HL-60 (cell line): ENCODE data around the gene CHADL.

Experiments used
- GABPA ChIP-seq: IDR thresholded peaks from 2 replicates; pipeline ENCODE4 v1.6.1; 2012; ENCODE audit warnings: low read depth
- TF ChIP-seq, protein P1 (sequence below): IDR thresholded peaks from one replicate; pipeline ENCODE4 v1.5.1; 2011; ENCODE audit warnings: low read length, control low read depth, inconsistent platforms; ENCODE audit not compliant: insufficient read depth

DNA sequence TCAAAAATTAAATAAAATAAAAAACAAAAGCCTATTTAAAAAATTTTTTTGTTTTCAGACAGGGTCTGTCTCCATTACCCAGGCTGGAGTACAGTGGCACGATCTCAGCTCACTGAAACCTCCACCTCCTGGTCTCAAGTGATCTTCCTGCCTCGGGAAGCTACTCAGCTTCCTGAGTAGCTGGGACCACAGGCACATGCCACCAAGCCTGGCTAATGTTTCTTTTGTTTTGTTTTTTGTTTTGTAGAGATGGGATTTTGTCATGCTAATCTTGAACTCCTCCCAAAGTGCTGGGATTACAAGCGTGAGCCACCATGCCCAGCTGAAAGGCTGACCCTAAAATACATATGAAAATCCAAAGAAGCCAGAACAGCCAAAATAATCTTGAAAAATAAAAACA lies 56.1 kb downstream of the CHADL start:
- TF ChIP-seq, protein P1, sequence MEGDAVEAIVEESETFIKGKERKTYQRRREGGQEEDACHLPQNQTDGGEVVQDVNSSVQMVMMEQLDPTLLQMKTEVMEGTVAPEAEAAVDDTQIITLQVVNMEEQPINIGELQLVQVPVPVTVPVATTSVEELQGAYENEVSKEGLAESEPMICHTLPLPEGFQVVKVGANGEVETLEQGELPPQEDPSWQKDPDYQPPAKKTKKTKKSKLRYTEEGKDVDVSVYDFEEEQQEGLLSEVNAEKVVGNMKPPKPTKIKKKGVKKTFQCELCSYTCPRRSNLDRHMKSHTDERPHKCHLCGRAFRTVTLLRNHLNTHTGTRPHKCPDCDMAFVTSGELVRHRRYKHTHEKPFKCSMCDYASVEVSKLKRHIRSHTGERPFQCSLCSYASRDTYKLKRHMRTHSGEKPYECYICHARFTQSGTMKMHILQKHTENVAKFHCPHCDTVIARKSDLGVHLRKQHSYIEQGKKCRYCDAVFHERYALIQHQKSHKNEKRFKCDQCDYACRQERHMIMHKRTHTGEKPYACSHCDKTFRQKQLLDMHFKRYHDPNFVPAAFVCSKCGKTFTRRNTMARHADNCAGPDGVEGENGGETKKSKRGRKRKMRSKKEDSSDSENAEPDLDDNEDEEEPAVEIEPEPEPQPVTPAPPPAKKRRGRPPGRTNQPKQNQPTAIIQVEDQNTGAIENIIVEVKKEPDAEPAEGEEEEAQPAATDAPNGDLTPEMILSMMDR, result no peak
- TF ChIP-seq GABPA, result no peak
